Nephron progenitor cell (in vitro differentiated cells): ENCODE results near the gene AGFG1.

Experiments
- DNase-seq: peaks from one replicate; pipeline ENCODE4 v3.0.0; 2021
- H3K27ac Mint-ChIP-seq: 2 replicates; pipeline ENCODE4 v1.8.0; 2021; ENCODE audit warnings: mild to moderate bottlenecking, moderate library complexity, mixed read lengths
- H3K27me3 Mint-ChIP-seq: 2 replicates; pipeline ENCODE4 v1.8.0; 2021; ENCODE audit warnings: mild to moderate bottlenecking, low read depth, mixed read lengths; ENCODE audit not compliant: poor library complexity
- H3K36me3 Mint-ChIP-seq: 2 replicates; pipeline ENCODE4 v1.8.0; 2021; ENCODE audit warnings: low read depth, mixed read lengths
- H3K4me1 Mint-ChIP-seq: 2 replicates; pipeline ENCODE4 v1.8.0; 2021; ENCODE audit warnings: mixed read lengths
- H3K4me3 Mint-ChIP-seq: 2 replicates; pipeline ENCODE4 v1.8.0; 2021; ENCODE audit warnings: mild to moderate bottlenecking, moderate library complexity, mixed read lengths
- H3K9me3 Mint-ChIP-seq: 2 replicates; pipeline ENCODE4 v1.8.0; 2021; ENCODE audit warnings: mild to moderate bottlenecking, moderate library complexity, mixed read lengths
- CTCF ChIP-seq: fragments of 200-600 bp; sonication (generic); IDR thresholded peaks from 2 replicates; pipeline ENCODE4 v1.5.0; 2021; ENCODE audit warnings: antibody characterized with exemption

The AGFG1 gene

GRCh38 chr2:227504700-227505099 is 32.7 kb downstream of the AGFG1 start:
- H3K4me3 Mint-ChIP-seq = no peak overlapping the region
- no peak for TF ChIP-seq CTCF
- no peaks in the 10 kb centered on the region for H3K27me3 Mint-ChIP-seq
- H3K9me3 Mint-ChIP-seq = no peaks in the 10 kb centered on the region
- peaks cover 53% of the 10 kb centered on the region for H3K36me3 Mint-ChIP-seq
- H3K27ac Mint-ChIP-seq = peak overlapping the region; percentile 11
- H3K4me1 Mint-ChIP-seq = peaks cover 8% of the 10 kb centered on the region
- DNase-seq = no peak

- no peak for TF ChIP-seq CTCF
- Mint-ChIP-seq H3K27ac (no peak overlapping the region), H3K9me3 (no peaks in the 10 kb centered on the region), H3K27me3 (no peaks in the 10 kb centered on the region), H3K4me3 (no peak overlapping the region), H3K36me3 (peaks cover 47% of the 10 kb centered on the region), H3K4me1 (peaks cover 16% of the 10 kb centered on the region)
- no peak for DNase-seq
Measured at GRCh38 chr2:227506456-227506855, 34.5 kb downstream of the AGFG1 start.

GRCh38 chr2:227507963-227508362 is 36.0 kb downstream of the AGFG1 start:
- Mint-ChIP-seq H3K4me1 (peaks cover 16% of the 10 kb centered on the region), H3K4me3 (no peak overlapping the region), H3K27me3 (no peaks in the 10 kb centered on the region), H3K27ac (no peak overlapping the region), H3K9me3 (no peaks in the 10 kb centered on the region), H3K36me3 (peaks cover 32% of the 10 kb centered on the region)
- DNase-seq = no peak
- TF ChIP-seq CTCF = no peak

GRCh38 chr2:227509076-227509475 is 37.1 kb downstream of the AGFG1 start:
- H3K9me3 Mint-ChIP-seq = no peaks in the 10 kb centered on the region
- no peak overlapping the region for H3K4me3 Mint-ChIP-seq
- H3K4me1 Mint-ChIP-seq = peaks cover 18% of the 10 kb centered on the region
- no peak for TF ChIP-seq CTCF
- peaks cover 22% of the 10 kb centered on the region for H3K36me3 Mint-ChIP-seq
- H3K27me3 Mint-ChIP-seq = no peaks in the 10 kb centered on the region
- no peak overlapping the region for H3K27ac Mint-ChIP-seq
- no peak for DNase-seq

- H3K9me3 Mint-ChIP-seq = no peaks in the 10 kb centered on the region
- peaks cover 14% of the 10 kb centered on the region for H3K36me3 Mint-ChIP-seq
- H3K27ac Mint-ChIP-seq = peak overlapping the region; percentile 50
- no peaks in the 10 kb centered on the region for H3K27me3 Mint-ChIP-seq
- H3K4me1 Mint-ChIP-seq = peaks cover 18% of the 10 kb centered on the region
- no peak for DNase-seq
- TF ChIP-seq CTCF = no peak
- H3K4me3 Mint-ChIP-seq = no peak overlapping the region
Measured at GRCh38 chr2:227509824-227510619, 38.1 kb downstream of the AGFG1 start.

- TF ChIP-seq CTCF = no peak
- H3K36me3 Mint-ChIP-seq = peaks cover 14% of the 10 kb centered on the region
- no peaks in the 10 kb centered on the region for H3K9me3 Mint-ChIP-seq
- H3K27me3 Mint-ChIP-seq = no peaks in the 10 kb centered on the region
- peaks cover 23% of the 10 kb centered on the region for H3K4me1 Mint-ChIP-seq
- H3K27ac Mint-ChIP-seq = no peak overlapping the region
- no peak for DNase-seq
- H3K4me3 Mint-ChIP-seq = no peak overlapping the region
Measured at GRCh38 chr2:227510620-227510958, 38.6 kb downstream of the AGFG1 start.
